HG03354 (cell line): ENCODE data around the gene LRRC46.

ENCODE experiments used
- ATAC-seq: cut with Tn5 transposase; IDR thresholded peaks from one replicate; pipeline ENCODE4 v1.9.1; 2021; ENCODE audit warnings: mild to moderate bottlenecking; ENCODE audit not compliant: unreplicated experiment, poor library complexity, severe bottlenecking

Gene LRRC46

DNA sequence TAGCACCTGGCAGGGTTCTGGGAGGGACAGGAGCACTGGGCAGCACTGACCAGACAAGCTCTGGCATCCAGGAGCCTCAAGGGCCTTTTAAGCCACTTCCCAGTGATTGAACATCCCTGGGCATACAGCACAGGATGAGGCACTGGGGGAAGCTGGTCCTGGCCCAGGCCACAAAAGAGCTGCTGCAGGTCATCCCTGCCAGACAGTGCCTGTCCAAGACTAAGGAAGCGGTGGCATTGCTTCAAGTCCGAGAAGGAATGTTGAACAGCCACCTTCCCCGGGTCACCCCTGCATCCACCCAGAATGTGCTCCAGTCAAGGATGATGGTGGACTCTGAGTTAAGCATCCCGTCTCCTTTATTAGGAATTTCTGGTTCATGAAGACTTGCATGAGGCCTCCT, 8.7 kb upstream of the LRRC46 start:
- no peak for ATAC-seq

GRCh38 chr17:47823519-47823918, 8.0 kb upstream of the LRRC46 start:
- ATAC-seq: no peak

DNA sequence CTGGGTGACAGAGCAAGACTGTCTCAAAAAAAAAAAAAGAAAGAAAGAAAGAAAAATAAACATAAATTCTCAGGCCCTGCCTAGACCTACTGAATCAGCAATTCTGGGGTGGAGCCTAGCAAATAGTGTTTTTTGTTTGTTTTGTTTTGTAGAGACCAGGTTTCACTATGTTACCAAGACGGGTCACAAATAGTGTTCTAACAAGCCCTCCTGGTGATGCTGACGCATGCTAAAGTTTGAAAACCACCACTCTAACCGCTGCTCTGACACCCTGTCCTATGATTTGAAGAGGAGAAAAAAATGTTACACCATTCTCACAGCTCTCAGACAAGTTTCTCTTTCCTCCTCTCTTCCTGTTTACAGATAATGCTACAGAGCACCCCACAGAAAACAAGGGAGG, 1.6 kb upstream of the LRRC46 start:
- ATAC-seq: no peak

GRCh38 chr17:47830396-47831002, 971 bp upstream of the LRRC46 start:
- no peak for ATAC-seq

- ATAC-seq: peak; percentile 4
Measured at GRCh38 chr17:47831934-47832327, 461 bp downstream of the LRRC46 start.

- ATAC-seq: no peak
Measured at GRCh38 chr17:47834756-47835155, 3.3 kb downstream of the LRRC46 start.

- ATAC-seq: no peak
Measured at GRCh38 chr17:47836601-47837000, 5.1 kb downstream of the LRRC46 start.

- ATAC-seq: no peak
Measured at GRCh38 chr17:47837401-47838039, 6.0 kb downstream of the LRRC46 start.

GRCh38 chr17:47838636-47839035, 7.2 kb downstream of the LRRC46 start:
- no peak for ATAC-seq

DNA sequence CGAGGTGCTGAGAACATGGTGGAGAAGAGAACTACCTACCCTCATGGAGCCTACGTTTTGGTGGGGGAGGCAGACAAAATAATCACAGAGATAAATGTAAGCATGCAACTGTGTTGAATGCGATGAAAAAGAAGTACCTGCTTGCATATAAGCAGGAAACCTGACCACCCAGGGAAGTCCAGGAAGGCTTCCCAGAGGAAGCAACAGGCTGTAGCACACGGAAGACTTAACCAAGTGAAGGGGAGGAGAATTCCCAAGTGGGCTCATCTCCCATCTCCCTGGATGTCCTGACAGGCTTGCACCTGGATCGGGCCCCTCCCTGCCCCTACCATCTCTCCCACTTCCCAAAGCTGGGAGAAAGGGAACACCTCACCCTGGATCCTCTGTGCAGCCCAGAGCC, 7.6 kb downstream of the LRRC46 start:
- ATAC-seq: no peak

DNA sequence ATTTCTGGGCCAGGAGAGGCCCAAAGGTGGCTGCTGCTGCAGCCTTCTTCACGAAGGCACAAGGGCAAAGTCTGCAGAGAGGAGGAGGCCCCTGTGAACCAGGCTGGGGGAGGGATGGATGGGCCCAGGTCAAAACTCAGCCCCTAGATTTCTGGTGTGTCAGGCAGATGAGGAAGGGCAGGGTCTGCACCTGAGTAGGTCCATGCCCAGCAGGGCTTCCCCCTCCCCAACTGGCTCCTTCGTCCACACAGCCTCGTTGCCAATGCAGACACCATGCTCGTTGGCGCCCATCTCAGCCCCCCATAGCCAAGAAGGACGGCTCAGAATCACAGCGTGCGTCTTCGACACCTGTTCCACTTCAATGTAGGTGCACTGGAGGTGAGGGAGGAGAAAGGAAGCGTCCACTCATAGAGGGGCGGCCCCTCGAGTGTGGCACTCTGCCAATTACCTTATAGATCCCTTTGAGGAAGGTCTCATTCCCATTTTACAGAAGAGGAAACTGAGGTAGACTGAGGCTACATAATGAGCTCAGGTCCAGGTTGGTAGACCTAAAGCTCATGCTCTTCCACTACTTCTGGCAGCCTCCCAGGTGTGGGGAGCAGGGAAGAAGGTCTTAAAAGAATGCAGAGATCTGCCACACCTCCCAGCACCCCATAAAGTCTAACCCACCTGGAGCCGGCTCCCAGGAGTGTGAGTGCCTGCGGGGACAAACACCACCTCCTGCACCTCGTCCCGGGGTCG, 8.7 kb downstream of the LRRC46 start:
- no peak for ATAC-seq

DNA sequence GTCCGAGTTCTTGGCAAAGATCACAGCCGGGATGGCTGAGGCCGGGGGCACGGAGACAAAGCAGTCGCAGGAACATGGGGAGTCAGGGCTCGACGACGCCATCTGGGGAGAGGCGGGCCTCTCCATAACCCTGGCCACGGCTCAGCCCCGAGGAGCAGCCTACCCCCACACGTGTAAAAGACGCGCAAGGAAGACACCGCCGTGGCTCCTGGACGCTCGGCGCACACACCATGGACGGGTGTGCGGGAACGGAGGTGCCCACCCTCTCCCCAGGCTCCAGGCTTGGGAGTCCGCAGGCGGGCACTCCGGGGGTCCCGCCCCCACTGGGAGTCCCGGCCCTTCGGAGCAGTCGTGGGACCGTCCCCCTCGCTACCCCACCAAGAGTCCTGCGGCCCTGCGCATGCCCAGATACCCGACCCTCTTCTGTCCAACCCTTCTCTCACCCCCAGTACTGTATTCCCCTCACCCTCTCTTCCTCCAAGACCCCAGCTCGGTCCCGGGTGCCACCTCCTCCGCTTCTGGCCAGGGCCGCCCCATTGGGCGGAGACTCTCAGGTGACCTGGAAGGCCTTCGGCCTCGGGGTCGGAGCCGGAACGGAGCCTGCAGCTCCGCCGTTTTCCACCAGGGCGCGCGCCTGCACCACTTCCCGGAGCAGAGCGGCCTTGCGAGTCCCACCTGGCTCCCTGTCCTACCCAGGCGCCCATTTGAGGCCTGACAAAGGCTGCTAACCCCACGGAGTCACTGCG, 9.4 kb downstream of the LRRC46 start, which contains the start of gene SCRN2:
Gene SCRN2 (minus strand): TSS at position 532 of the 746 bp plus-strand sequence. CDS start 430 bp downstream, at position 102.
- peak; percentile 85 for ATAC-seq

DNA sequence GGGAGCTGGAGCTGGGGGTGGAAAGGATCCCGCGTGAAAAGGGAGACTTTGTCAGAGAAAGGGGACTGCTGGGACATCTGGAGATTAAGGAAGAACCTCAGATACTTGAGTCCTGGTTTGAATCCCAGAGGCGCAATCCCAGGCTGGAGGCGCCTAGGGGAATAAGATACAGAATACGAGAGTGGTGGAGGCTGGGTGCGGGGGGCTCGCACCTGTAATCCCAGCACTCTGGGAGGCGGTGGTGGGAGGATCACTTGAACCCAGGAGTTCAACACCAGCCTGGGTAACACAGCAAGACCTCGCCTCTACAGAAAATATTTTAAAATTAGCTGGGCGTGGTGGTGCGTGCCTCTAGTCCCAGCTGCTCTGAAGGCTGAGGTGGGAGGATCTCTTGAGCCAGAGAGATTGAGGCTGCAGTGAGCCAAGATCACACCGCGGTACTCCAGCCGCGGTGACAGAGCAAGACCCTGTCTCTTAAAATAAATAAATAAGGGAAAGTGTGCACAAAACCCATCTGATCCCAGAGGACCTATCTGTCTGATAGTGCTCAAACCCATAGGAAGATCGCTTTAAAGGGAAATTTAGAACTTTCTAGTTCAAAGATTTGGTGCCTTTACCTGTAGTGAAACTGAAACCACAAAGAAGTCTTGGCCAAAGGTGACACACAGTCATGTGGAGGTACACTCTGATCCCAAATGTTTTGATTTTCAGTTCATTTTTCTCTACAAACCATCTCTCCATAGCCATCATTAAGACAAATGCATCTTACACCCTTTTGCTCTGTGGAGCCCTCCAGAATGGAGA, 10.2 kb downstream of the LRRC46 start:
- no peak for ATAC-seq

- ATAC-seq: no peak
Measured at GRCh38 chr17:47843391-47843730, 11.9 kb downstream of the LRRC46 start.

GRCh38 chr17:47844227-47844626, 12.8 kb downstream of the LRRC46 start:
- no peak for ATAC-seq

DNA sequence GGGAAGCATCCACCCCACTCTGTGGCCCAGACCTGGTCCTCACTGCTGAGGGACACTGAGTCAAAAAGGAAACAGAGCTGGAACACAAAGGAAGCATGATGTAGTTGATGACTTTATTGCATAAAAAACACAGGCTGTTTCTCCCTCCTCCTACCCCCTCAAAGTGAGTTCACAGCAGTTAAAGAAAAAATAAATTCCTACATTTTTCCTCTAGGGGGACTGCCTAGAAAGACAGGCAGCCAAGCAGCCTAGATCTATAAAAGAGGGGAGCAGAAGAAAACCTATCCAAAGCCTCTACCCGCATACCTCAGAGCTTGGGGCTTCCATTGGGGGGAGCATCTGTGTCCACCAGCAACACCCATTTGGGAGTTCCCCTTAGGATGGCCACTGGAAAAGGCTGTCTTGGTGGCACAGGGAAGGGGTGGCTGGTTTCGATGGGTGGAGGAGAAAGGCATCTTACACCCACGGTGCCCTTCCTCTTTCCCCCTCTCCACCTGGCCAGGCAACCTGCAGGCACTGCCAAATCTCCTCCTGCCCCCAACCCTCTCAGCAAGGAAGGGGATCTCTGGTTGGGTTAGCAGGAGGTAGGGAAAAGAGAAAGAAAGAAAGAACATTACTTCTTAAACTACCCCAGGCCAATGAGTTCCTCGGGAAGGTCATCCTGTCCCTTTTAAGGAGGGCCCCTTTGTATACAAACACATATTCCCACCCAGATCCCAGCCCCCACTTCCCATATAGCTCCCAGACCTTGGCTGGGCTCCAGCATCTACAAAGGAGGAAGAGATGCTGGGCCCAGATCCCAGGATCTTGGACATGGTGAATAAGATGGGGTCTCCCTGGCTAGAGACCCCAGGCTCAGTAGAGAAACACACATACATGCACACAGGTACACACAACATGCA, 13.6 kb downstream of the LRRC46 start:
- no peak for ATAC-seq

- no peak for ATAC-seq
Measured at GRCh38 chr17:47845716-47846075, 14.2 kb downstream of the LRRC46 start.

DNA sequence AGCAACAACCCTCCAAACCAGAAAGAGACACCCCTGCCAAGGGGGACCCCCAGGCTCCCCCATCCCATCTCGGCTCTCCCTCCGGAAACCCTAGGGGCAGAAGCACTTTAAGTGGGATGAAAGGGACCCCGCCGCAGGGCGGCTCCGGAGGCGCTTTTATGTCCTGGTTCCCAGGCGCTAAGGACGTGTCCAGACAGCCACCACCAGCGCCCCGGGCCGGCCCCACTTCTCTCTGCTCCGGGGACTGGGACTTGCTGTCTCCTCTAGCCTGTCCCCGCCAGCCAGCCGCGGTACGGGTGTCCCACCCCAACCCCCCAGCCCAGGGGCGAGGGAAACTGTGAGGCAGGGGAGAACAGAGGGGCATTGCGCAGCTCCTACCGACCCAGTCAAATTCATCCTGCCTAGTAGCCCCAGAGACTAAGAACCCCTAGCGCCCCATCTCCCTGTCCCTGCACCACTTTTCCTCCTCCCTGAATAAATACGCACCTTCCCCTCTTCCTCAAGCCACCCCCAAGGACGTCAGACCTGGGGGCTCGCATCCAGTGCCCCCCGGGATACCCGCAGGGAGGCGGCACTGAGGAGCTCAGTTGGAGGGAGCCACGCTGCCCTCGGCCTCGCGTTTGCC, 15.4 kb downstream of the LRRC46 start:
- no peak for ATAC-seq
